Cardiac atrium fibroblast (primary cell): ENCODE results near the gene SAPCD2. TPM values are rescaled to one million over a fixed set of nuclear protein-coding genes. Genes with fewer than 3 reads are reported as not detected.

Experiments used
- total RNA-seq: library from RNA; depleted of rRNA; stranded (reverse); fragments of >200 nt; gene quantifications from 2 replicates; pipeline ENCODE4 v1.2.3, GENCODE V29; 2015

The SAPCD2 gene, protein sequence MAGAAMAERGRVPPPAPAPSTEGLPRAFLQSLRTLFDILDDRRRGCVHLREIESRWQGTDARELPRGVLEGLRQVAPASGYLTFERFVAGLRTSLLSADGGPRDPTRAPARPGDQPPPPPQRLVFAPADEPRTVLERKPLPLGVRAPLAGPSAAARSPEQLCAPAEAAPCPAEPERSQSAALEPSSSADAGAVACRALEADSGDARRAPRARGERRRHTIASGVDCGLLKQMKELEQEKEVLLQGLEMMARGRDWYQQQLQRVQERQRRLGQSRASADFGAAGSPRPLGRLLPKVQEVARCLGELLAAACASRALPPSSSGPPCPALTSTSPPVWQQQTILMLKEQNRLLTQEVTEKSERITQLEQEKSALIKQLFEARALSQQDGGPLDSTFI
- total RNA-seq: 0.18 and 2.6 TPM in 2 replicates

DNA sequence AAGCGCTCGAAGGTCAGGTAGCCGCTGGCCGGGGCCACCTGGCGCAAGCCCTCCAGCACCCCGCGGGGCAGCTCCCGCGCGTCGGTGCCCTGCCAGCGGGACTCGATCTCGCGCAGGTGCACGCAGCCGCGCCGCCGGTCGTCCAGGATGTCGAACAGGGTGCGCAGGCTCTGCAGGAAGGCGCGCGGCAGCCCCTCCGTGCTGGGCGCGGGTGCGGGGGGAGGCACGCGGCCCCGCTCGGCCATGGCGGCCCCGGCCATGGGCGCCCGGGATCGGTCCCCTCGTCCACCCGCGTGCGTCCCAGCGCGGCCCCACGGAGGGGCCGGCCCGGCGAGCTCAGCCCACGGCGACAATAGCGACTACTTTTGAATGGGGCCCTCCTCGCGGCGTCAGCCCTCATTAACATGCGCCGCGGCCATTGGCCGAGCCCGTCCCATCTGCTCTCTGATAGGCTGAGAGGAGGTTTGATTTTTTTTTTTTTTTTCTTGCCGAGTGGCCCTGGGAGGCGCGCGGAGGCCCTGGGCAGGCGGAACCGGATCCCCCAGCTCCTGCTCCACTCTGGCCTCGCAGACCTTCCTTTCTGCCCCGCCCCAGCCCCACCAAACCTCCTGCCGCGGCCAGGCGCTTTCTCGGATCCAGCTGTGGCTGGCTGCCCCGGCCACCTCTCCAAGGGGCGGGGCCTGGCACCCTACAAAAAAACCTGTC is at the start of gene SAPCD2:
SAPCD2 (minus strand) TSS at position 357 of the 705 bp plus-strand sequence; CDS start at position 260, 97 bp downstream.

GRCh38 chr9:137114613-137115393 is 44.4 kb upstream of the SAPCD2 start, which contains the start of gene DPP7:
Gene DPP7, minus strand, starts transcription at chr9:137114733. Its CDS starts 20 bp downstream, at chr9:137114713.

DNA sequence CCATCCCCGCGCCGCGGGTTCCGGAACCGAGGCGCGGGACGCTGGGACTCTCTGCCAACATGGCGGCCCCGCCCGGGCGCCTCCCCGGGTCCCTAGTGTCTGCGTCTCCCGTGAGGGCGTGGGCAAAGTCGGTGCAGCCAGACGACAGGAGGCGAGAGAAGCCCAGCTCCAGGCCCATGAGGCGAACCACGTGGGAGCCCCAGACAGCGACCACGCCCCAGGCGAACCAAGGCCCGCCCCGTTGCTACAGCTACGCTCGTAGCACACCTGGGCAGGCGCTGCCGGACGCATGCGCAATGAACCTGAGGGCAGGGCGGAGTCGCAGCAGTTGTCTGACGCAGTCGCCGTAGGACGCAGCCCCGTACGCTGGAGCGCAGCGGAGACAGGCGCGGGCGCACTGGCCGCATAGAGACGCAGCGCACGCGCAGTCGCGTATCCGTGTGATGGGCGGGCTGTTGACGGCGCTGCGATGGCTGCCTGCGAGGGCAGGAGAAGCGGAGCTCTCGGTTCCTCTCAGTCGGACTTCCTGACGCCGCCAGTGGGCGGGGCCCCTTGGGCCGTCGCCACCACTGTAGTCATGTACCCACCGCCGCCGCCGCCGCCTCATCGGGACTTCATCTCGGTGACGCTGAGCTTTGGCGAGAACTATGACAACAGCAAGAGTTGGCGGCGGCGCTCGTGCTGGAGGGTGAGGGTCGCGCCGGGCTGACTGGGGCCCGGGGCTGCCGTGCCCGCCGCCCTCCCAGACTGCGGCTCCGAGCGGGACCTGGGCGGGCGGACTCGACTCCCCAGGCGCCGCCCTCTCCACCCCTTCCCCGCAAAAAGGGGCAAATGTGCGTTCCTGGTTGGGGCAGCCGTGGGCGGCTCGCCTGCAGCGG is 16.4 kb upstream of the SAPCD2 start, which contains the start of gene MAN1B1:
MAN1B1 (plus strand) TSS at position 455 of the 878 bp plus-strand sequence; CDS start at position 470, 15 bp downstream.

DNA sequence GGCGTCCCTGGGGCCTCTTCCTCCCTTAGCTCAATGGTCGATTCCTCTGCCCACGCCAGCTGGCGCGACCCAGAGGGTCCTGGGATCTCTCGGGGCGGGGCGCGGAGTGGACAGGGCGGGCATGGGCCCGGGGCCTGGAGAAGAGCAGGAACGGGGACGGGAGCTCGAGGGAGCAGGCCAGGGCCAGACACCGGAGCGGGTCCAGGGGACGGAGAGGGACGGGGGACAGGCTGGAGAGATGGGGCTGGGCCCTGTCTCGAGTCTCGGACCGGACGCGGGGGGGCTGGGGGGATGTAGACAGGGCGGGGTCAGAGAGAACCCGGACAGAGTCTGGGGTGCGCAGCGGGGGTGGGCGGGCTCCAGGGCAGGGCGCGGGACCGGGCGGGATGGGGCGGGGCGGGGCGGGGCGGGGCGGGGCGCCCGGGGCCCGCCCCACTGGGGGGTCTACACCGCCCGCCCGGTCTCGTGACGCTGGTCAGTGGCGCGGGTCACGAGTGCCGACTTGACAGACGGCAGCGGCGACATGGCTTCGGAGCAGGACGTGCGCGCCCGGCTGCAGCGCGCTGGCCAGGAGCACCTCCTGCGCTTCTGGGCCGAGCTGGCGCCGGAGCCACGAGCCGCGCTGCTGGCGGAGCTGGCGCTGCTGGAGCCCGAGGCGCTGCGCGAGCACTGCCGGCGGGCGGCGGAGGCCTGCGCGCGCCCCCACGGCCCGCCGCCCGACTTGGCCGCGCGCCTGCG is 6.8 kb upstream of the SAPCD2 start, which contains the start of gene UAP1L1:
UAP1L1 (plus strand) TSS at position 508 of the 738 bp plus-strand sequence; CDS start at position 524, 16 bp downstream.

DNA sequence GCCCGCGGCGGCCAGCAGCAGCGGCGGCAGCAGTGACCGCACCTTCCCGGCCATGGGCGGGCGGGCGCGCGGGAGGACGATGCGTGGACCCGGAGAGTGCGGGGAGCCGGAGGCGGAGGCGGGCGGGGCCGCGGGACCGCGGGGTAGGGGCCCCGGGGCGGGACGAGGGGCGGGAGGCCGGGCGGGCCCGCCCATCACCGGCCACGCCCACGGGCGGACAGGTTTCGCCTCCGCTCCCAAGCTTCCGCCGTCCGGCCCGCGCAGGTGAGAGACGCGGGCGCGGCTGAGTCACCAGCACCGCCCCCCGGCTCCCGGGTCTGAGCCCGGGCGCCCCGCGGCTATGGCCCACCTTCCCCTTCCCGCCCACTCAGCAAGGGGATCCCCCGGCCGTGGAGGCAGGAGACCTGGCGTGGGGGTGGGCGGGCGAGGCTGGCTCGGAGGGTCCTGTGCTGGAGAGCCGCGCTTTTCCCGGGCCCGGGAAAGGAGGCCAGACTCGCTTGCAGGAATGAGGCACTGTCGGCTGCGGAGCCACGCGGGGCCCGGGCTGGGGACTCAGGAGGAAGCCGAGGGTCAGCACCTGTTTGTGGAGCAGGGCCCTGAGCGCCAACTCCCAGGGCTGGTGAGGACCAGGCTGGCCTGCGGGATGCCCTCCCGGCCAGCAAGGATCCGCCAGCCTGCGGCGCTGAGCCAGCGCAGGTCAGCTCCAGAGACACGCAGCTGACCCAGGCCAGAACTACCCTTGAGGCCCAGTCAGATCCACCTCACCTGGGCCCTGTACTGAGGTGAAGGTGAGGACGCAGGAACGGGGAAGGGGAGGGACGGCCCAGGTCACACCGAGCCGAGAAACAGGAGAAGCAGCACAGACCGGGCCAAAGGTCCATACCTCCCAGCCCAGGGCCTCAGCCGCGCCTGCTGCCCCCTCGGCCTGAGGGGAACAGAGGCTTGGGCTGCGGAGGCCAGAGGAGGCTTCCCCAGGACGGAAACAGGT is 16.1 kb downstream of the SAPCD2 start, which contains the start of gene ENTPD2:
ENTPD2 (minus strand) TSS at position 118 of the 988 bp plus-strand sequence; CDS start at position 54, 64 bp downstream.

DNA sequence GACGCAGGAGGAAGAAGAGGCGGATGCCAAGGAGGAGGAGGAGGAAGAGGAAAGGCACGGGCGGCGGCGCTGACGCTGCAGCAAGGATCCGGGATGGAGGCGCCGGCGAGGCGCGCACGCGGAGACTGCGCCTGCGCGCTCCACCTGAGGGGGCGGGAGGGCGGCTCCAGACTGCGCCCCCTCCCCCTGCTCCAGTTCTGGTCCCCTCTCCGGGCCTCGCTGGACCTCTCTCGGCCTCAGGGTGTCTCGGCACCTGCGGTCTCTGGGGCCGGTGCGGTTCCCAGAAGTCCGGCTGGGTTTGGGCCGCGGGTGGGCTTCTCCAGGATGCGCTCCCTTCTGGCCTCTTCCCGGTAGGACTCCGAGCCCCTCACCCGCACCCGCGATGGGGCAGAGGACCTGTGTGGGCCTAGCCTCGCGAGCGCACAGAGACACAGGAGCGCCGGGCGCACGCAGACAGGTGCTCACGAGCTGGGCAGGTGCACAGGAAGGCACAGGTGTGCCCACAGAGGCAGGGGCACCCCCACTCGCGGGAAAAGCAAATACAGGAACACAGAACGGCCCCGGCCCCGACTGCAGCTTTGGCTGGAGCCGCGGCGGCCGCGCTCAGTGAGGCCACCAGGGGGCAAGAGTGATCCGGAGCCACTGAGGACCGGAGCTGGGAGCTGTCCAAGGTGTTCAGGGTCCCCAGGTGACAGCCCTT is 24.1 kb downstream of the SAPCD2 start, which contains the start of gene NPDC1:
NPDC1 (minus strand) TSS at position 90 of the 700 bp plus-strand sequence. CDS start 188 bp downstream, outside the sequence.

DNA sequence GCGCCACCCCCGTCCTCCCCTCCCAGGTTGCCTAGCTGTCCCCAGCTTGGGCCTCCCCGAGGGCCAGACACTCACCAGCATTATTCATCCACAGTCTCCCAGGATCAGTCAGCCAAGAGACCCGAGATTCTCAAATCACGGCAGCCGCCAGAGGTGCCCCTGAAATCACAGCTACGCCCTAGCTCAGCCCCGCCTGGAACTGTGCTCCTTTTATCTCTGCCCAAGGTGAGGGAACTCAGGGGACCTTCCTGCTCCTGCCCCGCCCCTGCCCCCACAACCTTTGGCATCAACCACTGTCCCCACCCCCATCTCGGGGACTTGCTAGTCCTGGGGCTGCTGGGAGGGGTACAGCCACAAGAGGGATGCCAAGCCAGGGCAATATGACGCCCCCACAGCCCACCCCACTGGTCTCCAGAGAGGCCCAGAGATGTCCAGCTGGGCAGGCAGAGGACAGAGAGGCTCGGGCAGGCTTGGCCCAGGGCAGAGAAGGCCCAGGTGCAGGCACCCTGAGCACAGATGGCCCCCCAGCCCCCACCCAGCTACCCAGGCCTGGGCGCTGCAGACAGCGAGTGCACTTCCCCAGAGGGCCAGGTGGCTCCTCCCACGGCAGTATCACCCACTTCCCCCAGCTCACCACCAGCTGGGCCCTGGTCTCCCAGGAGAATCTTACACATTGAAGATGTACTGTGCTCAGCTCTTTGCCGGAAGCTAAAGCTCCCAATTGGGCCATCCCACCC is 38.3 kb downstream of the SAPCD2 start, which contains the start of gene FUT7:
FUT7 (minus strand) TSS at position 185 of the 737 bp plus-strand sequence; CDS start at position 88, 97 bp downstream.

DNA sequence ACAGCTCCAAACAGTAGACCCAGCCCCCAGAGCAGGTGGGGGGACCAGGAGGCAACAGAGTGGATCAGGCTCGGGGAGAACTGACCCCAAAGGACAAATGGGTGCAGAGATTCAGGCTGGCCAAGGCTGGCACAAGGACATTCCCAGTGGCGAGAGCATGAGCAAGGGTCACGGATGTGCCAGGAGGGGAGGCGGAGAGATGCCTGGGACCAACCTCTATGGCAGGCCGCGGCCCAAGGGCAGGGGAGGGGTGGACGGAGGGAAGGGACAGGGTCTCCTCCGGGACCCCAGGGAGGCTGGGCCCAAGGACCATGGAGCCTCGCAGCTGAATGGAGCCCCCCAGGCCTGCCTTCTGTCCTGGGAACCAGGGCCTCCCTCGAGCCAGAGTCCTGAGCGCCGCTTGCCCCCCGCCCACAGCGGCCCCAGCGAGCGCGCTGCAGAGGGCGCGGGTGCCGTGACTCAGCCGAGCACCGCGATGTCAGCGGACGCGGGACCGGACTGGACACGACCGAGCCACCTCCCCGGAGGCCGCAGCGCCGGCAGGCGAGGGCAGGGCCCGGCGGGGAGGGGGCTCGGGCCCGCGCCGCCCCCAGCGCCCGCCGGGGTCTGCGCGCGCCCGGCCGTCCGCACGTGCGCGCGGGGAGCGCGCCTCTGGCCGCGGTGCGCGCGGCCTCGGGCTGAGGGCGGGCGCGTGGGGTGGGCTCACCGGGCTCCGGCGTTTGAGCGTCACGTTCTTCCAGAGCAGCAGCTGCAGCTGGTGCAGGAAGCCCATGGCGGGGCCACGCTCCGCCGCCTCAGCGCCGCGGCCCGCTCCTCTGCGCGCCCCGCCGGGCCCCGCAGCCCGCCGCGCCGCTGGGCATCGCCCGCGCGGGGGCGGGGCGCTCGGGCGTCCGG is 42.7 kb downstream of the SAPCD2 start, which contains the start of gene ABCA2:
ABCA2 (minus strand) TSS at position 869 of the 894 bp plus-strand sequence; CDS start at position 772, 97 bp downstream.

Other genes starting within 250 kb of the SAPCD2 start
- 1.5 and 2.7 TPM in 2 replicates for gene AJM1, start 228.1 kb downstream of the SAPCD2 start, total RNA-seq
- 118 and 128 TPM in 2 replicates for gene PHPT1, start 221.1 kb downstream of the SAPCD2 start, total RNA-seq
- 3.2 and 3.6 TPM in 2 replicates for gene MAMDC4, start 218.2 kb downstream of the SAPCD2 start, total RNA-seq
- gene EDF1, start 204.2 kb downstream of the SAPCD2 start, total RNA-seq: 376 and 413 TPM in 2 replicates
- gene TRAF2, start 184.0 kb downstream of the SAPCD2 start, total RNA-seq: 3.4 and 6.6 TPM in 2 replicates
- 121 and 137 TPM in 2 replicates for gene FBXW5, start 125.8 kb downstream of the SAPCD2 start, total RNA-seq
- gene C8G, start 125.3 kb downstream of the SAPCD2 start, total RNA-seq: not detected in 2 replicates
- gene LCN12, start 118.3 kb downstream of the SAPCD2 start, total RNA-seq: not detected in 2 replicates
- gene PTGDS, start 93.1 kb downstream of the SAPCD2 start, total RNA-seq: 4.5 and 15.2 TPM in 2 replicates
- not detected in 2 replicates for gene LCNL1, start 87.6 kb downstream of the SAPCD2 start, total RNA-seq
- 17.7 and 29.2 TPM in 2 replicates for gene PAXX, start 78.1 kb downstream of the SAPCD2 start, total RNA-seq
- 4.7 and 16.8 TPM in 2 replicates for gene CLIC3, start 74.0 kb downstream of the SAPCD2 start, total RNA-seq
- 12.3 and 23.8 TPM in 2 replicates for gene ABCA2, start 42.3 kb downstream of the SAPCD2 start, total RNA-seq
- gene FUT7, start 38.5 kb downstream of the SAPCD2 start, total RNA-seq: not detected in 2 replicates
- 51.2 and 71.8 TPM in 2 replicates for gene NPDC1, start 24.4 kb downstream of the SAPCD2 start, total RNA-seq
- not detected in 2 replicates for gene ENTPD2, start 16.5 kb downstream of the SAPCD2 start, total RNA-seq
- 8.5 and 10.7 TPM in 2 replicates for gene UAP1L1, start 7.0 kb upstream of the SAPCD2 start, total RNA-seq
- gene MAN1B1, start 16.4 kb upstream of the SAPCD2 start, total RNA-seq: 86.1 and 101 TPM in 2 replicates
- 136 and 138 TPM in 2 replicates for gene DPP7, start 44.2 kb upstream of the SAPCD2 start, total RNA-seq
- gene GRIN1, start 68.6 kb upstream of the SAPCD2 start, total RNA-seq: not detected in 2 replicates
- not detected in 2 replicates for gene LRRC26, start 99.5 kb upstream of the SAPCD2 start, total RNA-seq
- not detected in 2 replicates for gene TMEM210, start 101.5 kb upstream of the SAPCD2 start, total RNA-seq
- gene ANAPC2, start 118.0 kb upstream of the SAPCD2 start, total RNA-seq: 13.5 and 20.3 TPM in 2 replicates
- gene SSNA1, start 118.1 kb upstream of the SAPCD2 start, total RNA-seq: 52.2 and 74.0 TPM in 2 replicates
- gene TPRN, start 130.2 kb upstream of the SAPCD2 start, total RNA-seq: 5.8 and 7.2 TPM in 2 replicates
- 26.7 and 38.4 TPM in 2 replicates for gene TMEM203, start 135.1 kb upstream of the SAPCD2 start, total RNA-seq
- 8.3 and 9.4 TPM in 2 replicates for gene NDOR1, start 135.1 kb upstream of the SAPCD2 start, total RNA-seq
- 0.16 TPM in 1 of 2 replicates, not detected in the other for gene RNF208, start 151.7 kb upstream of the SAPCD2 start, total RNA-seq
- not detected in 2 replicates for gene CYSRT1, start 154.6 kb upstream of the SAPCD2 start, total RNA-seq
- gene RNF224, start 156.9 kb upstream of the SAPCD2 start, total RNA-seq: not detected in 2 replicates
- gene SLC34A3, start 160.3 kb upstream of the SAPCD2 start, total RNA-seq: not detected in 2 replicates
- 223 and 269 TPM in 2 replicates for gene TUBB4B, start 170.7 kb upstream of the SAPCD2 start, total RNA-seq
- gene STPG3, start 180.7 kb upstream of the SAPCD2 start, total RNA-seq: not detected in 2 replicates
- 44.6 and 49.7 TPM in 2 replicates for gene NELFB, start 184.8 kb upstream of the SAPCD2 start, total RNA-seq
- 13.0 and 15.6 TPM in 2 replicates for gene TOR4A, start 207.2 kb upstream of the SAPCD2 start, total RNA-seq
- 0.18 and 1.9 TPM in 2 replicates for gene NRARP, start 231.7 kb upstream of the SAPCD2 start, total RNA-seq